ENCODE data around the gene IFIT2. TPM values are rescaled to one million over a fixed set of nuclear protein-coding genes. Genes with fewer than 3 reads are reported as not detected.

Gene IFIT2
- total RNA-seq, 2 experiments from 2014 or later: 36.9 to 38.9 TPM

- intact Hi-C loops (cut with DNase I, micrococcal nuclease): no loop called here
- Mint-ChIP-seq H3K27me3 (peaks cover 4% of the 10 kb centered on the region), H3K36me3 (ENCODE audit: low read depth) (no peaks in the 10 kb centered on the region), H3K27ac (no peak overlapping the region), H3K4me1 (ENCODE audit: low read depth) (no peaks in the 10 kb centered on the region), H3K4me3 (no peak overlapping the region), H3K9me3 (no peaks in the 10 kb centered on the region)
- POLR2A ChIA-PET: interaction anchor here (0.9 kb wide), 1 partner anchor 28 kb away, joined by 3 read pairs; the partner anchor contains the start of gene IFIT2
- no peak overlapping the region for H3K4me3 ChIP-seq (ENCODE audit: low read length)
- H3K9me3 ChIP-seq (ENCODE audit: control insufficient read depth in 1 of 2, insufficient read depth in 1 of 2, low read length in 2 of 2): no peaks in the 10 kb centered on the region
- DNase-seq: no peak
- no peak overlapping the region for H3K27ac ChIP-seq (ENCODE audit: low read depth in 1 of 2, low read length in 2 of 2)
- H3K4me1 ChIP-seq (ENCODE audit: insufficient read depth, low read length): no peaks in the 10 kb centered on the region
- CTCF ChIA-PET: interaction anchor here (1.0 kb wide), 1 partner anchor 10 kb away, joined by 3 read pairs; no protein-coding TSS in a partner anchor
- no peak for TF ChIP-seq CTCF (IDR thresholded peaks at IDR 0.05)
- no peak for ATAC-seq (ENCODE audit: poor library complexity)
- no peaks in the 10 kb centered on the region for H3K36me3 ChIP-seq (ENCODE audit: insufficient read depth, low read length)
- no peaks in the 10 kb centered on the region for H3K27me3 ChIP-seq (ENCODE audit: control insufficient read depth in 1 of 2, insufficient read depth in 2 of 2, low read length in 2 of 2)
These were observed 28.2 kb upstream of the IFIT2 start for GRCh38 chr10:89273680-89274079.

GRCh38 chr10:89274928-89275327, 26.9 kb upstream of the IFIT2 start:
- no peaks in the 10 kb centered on the region for H3K4me1 ChIP-seq (ENCODE audit: insufficient read depth, low read length)
- ChIA-PET POLR2A (interaction anchor here (0.8 kb wide), 1 partner anchor 27 kb away, joined by 3 read pairs; the partner anchor contains the start of gene IFIT2), CTCF (no interaction called here)
- DNase-seq (no peak), ATAC-seq (ENCODE audit: poor library complexity) (no peak)
- intact Hi-C loops (cut with DNase I, micrococcal nuclease): no loop called here
- H3K9me3 ChIP-seq (ENCODE audit: control insufficient read depth in 1 of 2, insufficient read depth in 1 of 2, low read length in 2 of 2): no peaks in the 10 kb centered on the region
- Mint-ChIP-seq H3K36me3 (ENCODE audit: low read depth) (no peaks in the 10 kb centered on the region), H3K4me1 (ENCODE audit: low read depth) (no peaks in the 10 kb centered on the region), H3K9me3 (no peaks in the 10 kb centered on the region), H3K27ac (no peak overlapping the region), H3K4me3 (no peak overlapping the region), H3K27me3 (peaks cover 4% of the 10 kb centered on the region)
- H3K27ac ChIP-seq (ENCODE audit: low read depth in 1 of 2, low read length in 2 of 2): no peak overlapping the region
- no peak for TF ChIP-seq CTCF (IDR thresholded peaks at IDR 0.05)
- no peak overlapping the region for H3K4me3 ChIP-seq (ENCODE audit: low read length)
- no peaks in the 10 kb centered on the region for H3K27me3 ChIP-seq (ENCODE audit: control insufficient read depth in 1 of 2, insufficient read depth in 2 of 2, low read length in 2 of 2)
- H3K36me3 ChIP-seq (ENCODE audit: insufficient read depth, low read length): no peaks in the 10 kb centered on the region

GRCh38 chr10:89275383-89275782, 26.5 kb upstream of the IFIT2 start:
- ChIA-PET CTCF (no interaction called here), POLR2A (interaction anchor here (0.8 kb wide), 1 partner anchor 27 kb away, joined by 3 read pairs; the partner anchor contains the start of gene IFIT2)

More at GRCh38 chr10:89275383-89275782, 26.5 kb upstream of the IFIT2 start:
- no peaks in the 10 kb centered on the region for H3K9me3 ChIP-seq (ENCODE audit: control insufficient read depth in 1 of 2, insufficient read depth in 1 of 2, low read length in 2 of 2)
- no peaks in the 10 kb centered on the region for H3K36me3 Mint-ChIP-seq (ENCODE audit: low read depth)
- H3K36me3 ChIP-seq (ENCODE audit: insufficient read depth, low read length): no peaks in the 10 kb centered on the region
- DNase-seq: no peak
- no peak overlapping the region for H3K4me3 Mint-ChIP-seq
- intact Hi-C loops (cut with DNase I, micrococcal nuclease): no loop called here
- H3K27ac Mint-ChIP-seq: no peak overlapping the region
- H3K27me3 Mint-ChIP-seq: peaks cover 4% of the 10 kb centered on the region
- no peaks in the 10 kb centered on the region for H3K4me1 Mint-ChIP-seq (ENCODE audit: low read depth)
- ATAC-seq (ENCODE audit: poor library complexity): no peak
- no peak overlapping the region for H3K4me3 ChIP-seq (ENCODE audit: low read length)
- no peak for TF ChIP-seq CTCF (IDR thresholded peaks at IDR 0.05)
- no peaks in the 10 kb centered on the region for H3K4me1 ChIP-seq (ENCODE audit: insufficient read depth, low read length)
- H3K9me3 Mint-ChIP-seq: no peaks in the 10 kb centered on the region
- no peak overlapping the region for H3K27ac ChIP-seq (ENCODE audit: low read depth in 1 of 2, low read length in 2 of 2)
- no peaks in the 10 kb centered on the region for H3K27me3 ChIP-seq (ENCODE audit: control insufficient read depth in 1 of 2, insufficient read depth in 2 of 2, low read length in 2 of 2)

Data from CD4-positive, alpha-beta T cell (primary cell).